Stimulated activated CD8-positive, alpha-beta memory T cell treated with anti-CD3 and anti-CD28 coated beads, Interleukin-2, amount 100 ng/mL, for 1 hour (primary cell): ENCODE data around the gene CDH23.

Experiments
- DNase-seq, 2 donors: peaks; one replicate each; pipeline ENCODE4 v3.0.0-alpha.2; 2020; ENCODE audit warnings: low read depth in 2 of 2

The CDH23 gene

DNA sequence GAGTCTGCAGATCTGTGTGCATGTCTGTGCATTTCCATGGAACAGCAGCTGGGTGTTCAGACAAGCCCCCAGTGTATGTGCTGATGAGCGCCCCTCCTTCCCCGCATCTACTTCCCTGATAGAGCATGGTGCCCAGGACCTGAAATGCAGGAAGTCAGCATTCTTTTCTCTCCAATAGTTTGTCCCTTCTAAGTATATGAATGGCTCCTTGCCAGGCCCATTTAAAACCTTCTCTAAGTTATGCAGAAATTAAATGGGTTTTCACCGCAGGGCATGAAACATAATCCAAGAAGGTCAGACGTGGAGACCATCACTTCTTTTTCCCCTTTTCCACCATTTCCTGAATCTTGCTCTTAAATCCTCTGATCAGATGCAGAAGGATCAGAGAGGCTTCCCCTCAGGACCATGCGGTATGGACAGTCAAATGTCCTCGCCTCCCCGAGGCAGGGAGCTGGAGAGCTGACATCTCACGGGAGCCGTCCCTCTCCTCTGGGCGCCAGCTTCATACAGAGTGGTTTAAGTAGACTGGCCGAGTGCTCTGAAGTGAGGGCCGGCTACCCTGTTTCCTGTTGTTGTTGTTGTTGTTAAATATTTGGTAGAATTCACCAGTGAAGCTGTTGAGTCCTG, 167.6 kb downstream of the CDH23 start:
- no peak for DNase-seq

DNA sequence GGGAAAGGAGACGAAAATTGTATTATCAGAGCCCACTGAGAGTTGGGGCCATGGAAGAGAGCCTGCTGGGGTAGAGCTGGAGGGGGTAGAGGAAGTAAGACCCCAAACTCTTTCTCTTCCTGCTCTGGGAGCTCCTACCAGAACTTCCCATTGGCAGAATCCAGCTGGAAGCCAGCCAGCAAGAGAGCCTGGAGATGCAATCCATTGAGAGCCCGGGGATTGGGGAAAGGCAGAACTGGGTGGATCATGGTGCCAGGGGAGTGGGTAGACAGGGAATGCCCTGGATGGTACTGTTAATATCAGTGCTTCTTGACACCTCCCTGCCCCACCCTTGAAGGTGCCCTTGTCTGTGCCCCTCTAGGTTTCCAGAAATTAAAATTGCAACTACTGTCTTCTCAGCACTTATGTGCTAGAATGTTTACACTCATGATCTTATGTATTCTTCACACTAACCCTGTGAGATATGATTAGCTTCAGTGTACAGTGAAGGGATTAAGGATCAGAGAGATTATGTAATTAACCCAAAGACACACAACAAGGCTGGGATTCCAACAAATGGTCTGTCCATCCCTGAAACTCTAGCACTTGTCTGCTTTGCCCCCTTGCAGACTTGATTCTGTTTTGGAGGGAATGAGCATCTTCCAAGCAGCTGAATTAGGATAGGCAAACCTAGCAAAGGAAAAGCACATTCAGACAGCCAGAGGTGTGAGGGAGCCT, 168.7 kb downstream of the CDH23 start:
- DNase-seq: no peak

DNA sequence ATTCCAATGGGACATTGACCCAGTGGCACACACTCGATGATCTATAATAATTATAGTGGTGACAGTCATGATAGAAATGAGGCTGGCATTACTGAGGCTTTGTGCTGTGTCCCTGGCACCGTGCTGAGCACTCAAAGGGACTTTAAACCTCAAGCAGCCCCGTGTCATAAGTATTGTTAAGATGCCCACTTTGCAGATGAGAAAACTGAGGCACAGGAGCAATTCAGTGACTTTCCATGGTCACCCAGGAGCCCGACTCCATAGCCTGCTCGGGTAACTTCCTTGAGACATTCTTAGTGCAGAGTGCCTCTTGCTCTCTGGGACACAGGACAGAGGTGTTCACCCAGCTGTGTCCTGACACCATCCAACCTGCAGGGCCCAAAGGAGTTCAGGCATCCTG, 170.3 kb downstream of the CDH23 start:
- DNase-seq: no peak

DNA sequence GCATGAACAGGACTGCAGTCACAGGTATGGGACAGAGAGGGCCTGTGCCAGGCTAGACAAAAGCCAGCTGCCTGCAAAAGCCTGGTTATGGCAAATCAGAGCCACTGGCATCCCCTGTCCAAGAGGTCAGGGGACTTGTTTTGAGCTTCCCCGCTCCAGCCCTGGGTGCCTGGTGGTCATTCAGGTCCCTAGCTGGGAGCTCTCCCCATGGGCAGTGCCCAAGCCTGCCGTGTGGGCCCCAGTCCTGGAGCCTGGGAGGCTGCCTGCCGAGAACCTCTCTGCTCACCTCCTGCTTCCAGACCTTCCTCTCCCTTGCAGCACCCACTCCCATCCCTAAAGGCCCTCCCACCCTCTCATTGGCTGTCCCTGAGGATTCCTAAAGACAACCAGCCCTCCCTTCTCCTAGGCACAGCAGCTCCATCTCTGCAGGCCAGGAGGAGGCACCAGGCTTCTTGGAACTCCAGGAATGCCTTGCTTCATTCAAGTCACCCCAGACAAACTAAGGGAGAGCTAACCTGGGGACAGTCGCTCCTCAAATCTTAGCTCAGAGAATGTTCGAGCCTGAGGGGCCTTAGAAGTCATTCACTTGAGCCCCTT, 172.3 kb downstream of the CDH23 start:
- no peak for DNase-seq

DNA sequence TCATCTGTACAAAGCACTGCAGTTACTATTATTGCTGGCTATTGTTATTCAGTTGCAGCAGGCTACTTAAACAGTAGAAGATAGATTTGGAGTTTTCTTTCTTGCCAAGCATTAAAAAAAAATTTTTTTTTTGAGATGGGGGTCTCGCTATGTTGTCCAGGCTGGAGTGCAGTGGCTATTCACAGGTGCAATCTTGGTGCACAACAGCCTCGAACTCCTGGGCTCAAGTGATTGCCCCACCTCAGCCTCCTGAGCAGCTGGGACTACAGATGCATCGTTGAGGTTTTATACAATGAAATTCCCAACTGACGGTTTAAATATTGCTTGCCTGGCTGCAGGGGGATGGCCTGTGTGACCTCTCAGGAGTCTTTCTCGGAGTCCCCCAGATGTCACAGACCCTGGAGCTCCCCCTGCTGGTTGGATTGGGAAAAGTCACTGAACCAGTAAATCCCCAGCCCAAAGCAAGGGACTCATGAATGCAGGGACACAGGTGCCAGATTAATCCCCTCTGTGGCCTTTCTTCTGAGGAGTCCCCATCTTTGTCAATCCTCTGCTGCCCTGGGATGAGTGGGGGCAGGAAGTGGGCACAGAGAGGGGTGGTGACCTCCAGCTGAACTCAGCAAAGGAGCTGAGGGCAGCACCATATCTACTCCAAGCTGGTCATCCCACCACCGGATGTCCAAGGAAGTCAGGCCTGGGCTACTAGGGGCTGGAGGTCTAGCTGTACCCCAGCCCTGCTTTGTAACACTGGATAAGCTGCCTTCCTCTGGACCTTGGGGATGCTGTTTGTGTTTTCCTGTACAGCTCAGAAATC, 173.3 kb downstream of the CDH23 start:
- peak; percentile 53 to 64 for DNase-seq

DNA sequence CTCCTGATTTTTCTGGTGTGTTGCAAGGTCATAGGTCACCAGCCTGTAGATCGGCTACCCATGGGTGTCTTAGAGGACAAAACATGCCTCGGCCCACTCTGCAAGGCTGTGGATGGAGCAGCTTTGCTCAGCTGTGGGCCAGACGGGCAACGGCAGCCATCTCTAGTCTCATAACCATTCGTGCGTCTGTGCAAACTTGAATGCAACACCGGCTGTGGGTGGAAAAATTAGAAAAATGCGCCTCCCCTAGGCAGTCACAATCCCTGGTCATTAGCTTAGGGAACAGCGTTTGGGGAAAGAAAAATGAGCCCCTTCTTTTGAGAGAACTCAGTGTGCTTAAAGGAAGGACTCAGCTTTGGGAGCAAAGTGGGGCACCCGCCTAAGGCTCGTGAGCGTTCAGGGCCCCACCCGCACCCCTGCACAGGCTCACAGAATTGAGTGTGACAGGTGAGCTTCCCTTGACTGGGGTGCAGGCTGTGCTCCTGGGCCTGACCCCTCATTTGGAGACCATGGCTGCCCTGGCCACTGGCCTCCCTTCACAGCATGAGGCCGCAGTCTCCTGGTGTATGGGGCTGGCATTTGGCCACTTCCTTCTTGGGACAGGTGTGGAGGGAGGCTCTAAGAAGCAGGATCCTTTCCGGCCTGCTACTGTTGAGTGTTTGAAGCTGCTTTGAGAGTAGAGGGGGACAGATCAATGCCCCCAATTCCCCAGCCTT, 174.9 kb downstream of the CDH23 start:
- no peak for DNase-seq

DNA sequence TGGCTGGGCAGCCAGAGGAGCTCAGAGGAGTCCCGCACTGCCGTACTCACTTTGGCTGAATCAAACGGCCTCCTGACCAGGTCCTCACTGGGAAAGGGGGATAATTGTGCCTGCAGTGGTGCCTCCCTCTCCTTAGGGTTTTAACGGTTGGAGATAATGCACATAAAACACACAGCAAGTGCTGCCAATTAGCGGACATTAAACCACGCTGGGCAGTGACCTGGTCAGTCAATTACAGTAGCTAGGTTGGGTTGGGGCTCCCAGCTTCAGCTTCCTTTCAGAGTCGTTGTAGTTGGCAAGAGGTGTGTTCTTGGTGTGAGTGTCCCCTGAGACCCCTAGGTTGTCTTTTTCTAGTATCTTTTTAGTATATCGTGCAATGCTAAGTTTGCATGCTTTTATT, 176.2 kb downstream of the CDH23 start:
- no peak for DNase-seq

DNA sequence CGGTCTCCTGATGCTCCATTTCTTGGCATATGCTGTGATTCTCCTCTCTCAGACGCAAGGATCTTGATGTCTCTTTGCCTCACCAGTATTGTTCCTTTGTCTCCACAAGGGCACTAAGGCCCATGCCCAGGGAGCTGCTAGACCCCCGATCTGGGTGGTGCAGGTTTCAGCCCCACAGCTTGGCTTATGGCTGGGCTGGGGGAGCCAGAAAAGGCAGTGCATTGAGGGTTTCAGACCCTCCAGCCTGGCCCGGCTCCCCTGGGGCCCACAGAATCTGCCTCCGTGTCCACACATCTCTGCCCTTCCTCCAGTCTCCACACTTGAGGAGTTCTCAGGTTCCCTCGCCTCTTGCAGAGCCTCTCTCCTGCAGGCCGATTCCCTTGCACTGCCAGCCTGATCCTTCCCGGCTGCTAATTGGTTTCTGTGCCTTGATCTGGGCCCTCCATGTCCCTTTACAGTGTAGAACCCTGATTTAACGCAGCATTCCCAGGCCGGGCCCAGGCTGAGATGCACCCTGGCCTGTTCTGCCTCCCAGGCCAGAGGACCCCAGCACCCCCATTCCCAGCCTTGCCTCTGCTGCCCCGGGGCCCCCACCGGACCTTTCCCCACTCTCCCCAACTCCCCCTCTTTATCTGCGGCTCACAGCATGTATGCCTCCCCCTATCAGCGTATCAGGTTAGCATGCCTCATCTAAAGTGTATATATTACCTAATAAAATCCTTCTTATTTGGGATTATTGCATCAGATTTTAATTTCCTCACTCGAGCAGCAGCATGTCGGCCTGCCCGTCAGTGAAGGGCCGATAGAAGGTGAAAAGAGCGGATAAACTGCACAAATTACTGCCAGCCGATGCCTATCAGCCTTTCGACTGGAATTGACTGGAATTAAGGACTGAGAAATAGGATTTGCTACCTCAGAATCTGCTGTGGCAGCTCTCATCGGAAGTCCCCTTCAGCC, 177.1 kb downstream of the CDH23 start:
- DNase-seq: no peak

DNA sequence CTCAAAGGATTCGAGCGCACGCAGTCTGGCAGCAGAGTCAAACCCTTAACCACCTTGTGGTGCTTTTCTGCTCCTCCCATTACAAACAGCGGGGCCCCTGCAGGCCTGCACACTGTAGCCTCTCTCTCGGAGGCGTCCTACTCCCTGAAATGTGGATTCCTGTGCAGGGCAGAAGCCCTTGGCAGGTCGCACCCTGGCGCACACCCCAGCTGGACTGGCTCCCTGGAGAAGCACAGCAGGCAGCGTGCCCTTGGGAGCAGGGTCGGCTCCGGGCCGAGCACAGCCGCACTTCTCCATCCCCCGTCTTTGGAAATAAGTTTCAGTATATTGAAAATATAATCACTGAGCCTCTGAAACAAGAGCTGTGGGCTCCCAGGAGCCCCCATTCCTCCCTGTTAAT, 178.7 kb downstream of the CDH23 start:
- DNase-seq: no peak

DNA sequence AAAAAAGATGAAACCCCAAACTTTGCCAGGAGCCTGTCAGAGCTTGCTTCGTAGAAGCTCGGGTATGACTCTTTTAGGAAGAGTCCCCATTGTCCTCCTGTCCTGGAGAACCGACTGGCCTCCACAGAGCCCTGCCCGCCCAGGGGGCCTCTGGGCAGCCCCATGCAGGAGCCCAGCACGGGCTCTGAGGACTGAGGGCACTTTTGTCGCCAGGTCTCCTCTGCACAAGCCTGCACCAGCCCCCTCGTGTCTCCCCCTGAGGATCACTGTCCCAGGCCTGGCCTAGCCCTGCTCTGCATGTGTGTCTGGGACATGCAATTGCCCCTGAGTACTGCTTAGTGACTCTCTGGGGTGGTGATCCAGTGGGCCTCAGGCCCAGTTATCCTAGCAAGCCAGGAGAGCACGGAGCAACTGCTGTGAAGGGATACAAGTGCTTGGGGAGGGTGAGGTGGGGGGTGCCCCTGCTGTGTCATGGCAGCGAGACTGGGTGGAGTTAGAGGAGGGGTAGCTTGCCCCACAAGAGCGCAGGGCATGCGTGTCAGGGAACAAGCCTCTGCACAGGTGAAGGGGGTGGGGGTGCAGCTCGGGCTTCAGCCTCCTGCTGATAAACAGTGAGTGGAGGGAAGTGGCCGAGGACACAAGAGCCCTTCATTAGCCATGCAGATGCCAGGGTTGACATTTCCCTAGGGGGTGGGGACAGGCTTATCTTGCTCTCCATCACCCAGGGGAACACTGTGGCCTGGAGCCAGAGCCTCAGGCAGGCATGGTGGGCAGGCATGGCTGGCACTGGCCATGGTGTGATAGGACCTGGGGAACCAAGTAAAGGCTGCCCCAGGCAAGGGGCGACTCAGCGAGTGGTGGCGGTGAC, 179.4 kb downstream of the CDH23 start:
- DNase-seq: no peak

DNA sequence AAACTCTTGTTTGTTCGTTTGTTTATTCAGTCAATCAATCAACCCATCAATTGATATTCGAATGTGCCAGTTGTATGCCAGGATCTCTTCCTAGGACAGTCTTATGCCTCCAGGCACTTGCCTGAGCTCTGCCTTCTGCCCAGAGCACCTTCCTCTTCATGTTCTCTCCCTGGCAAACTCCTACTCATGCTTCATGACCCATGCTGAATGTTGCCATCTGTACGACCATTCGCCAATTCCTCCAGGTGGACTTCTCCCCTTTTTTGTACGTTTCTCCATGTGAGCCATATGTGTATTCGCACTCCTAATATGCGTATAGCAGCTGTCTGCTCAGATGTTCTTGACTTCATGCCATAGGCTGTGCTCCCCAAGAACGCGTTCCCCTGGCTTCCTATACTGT, 180.1 kb downstream of the CDH23 start:
- no peak for DNase-seq

DNA sequence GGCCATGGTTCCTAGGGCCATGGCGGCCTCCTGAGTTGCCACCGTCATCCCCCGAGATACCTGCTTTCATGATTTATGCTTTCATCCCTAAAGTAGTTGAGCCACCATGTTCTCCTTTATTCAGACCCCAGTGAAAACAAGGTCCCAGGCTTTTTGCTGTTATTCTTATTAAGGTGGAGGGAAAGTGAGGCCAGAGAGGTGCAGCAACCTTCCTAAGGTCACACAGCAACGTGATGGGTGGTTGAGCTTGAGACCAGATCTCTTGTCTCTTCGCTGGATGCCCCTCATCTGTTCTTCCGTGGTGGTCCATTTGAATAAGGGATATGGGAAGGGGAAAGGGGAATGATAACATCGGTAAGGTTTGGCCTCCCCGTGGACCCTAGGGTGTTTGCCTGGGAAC, 180.6 kb downstream of the CDH23 start:
- no peak for DNase-seq

DNA sequence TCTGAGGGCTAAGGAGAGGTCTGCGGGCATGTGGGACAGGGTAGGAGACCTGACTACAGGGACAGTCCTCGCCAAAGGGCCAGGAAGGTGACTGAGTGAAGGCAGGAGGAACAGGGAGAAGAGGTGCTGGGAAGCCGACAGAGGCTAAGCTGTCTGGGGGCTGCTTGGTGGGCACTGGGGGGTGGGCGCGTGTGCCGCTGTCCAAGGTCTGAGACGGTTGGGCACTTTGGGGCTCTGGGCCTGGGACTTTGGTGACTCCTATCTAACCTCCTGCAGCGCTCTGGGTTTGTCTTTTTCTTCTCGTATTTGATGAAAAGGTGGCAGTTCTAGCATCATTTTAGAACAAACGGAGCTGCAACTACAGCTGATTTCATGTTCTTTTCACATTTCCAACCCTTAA, 181.3 kb downstream of the CDH23 start:
- DNase-seq: no peak

DNA sequence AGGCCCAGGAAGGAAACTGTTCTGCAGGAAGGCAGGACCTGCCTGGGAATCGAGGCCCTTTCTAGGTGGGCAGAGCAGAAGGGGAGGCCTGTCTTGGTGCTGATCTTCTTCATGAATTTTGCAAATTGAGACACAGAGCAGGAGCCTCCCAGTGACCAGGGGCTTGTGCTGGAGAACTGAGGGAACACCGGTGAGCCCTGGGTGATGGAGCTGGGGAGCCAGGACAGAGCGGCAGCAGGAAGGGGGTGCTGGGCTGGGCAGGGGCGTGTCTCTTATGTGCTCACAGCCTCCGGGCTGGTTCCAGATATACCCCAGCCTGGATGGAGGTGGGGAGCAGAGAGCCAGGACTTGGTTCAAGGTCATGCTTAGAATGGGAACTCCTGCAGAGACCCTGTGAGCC, 182.9 kb downstream of the CDH23 start:
- no peak for DNase-seq

DNA sequence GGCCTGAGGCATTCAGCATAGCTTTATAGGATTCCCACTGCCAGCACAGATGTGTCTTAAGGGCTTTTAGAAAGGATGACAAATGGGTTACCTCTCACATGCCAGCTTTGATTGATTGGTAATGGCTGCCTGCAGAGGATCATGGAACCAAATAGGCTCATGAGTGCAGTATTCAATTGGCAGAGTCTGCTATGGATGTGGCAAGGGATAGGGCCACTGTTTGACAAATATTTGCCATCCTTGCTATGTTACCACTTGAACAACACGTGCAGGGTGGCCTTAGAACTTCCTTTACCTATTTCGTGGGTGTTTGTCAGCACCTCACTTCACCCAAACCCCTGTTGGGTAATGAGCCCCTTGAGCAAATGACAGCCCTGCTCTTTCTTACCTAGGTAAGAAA, 183.7 kb downstream of the CDH23 start:
- DNase-seq: no peak

DNA sequence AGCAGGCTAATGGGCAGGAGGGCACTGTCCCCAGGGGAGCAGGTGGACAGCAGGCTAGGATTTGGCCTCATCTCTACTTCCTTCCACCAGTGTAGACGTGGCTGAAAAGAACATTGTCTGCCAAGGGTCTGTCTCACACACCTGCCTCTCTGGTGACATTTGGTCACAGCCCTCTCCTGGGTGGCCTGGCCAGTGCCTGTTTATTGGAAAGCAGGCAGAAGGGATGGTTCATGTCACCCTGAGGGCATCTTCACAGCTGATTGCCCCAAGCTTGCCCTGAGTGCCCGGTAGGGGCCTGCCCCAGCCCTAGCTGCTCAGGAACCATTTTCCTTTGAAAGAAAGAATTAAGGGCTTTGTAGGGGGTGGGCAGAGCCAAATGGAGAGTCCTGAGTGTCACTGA, 184.2 kb downstream of the CDH23 start:
- no peak for DNase-seq

DNA sequence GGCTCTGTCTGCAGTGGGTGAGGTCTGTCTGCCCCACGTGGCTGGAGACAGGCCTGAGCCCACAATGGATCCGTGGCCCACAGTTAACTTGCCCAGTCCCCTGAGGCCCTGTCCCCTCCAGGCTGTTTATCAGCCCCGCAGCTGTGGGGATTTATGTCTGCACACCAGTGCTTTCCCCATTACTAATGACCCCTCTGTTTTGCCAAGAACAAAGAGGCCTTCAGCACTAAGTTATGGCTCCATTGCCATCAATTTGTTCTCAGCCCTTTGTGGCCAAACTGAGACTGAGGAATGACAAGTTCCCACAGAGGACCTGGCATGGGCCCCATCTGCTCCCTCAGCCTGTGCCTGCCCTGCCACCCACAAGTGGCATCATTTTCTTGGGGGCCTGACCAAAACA, 184.7 kb downstream of the CDH23 start:
- DNase-seq: no peak

DNA sequence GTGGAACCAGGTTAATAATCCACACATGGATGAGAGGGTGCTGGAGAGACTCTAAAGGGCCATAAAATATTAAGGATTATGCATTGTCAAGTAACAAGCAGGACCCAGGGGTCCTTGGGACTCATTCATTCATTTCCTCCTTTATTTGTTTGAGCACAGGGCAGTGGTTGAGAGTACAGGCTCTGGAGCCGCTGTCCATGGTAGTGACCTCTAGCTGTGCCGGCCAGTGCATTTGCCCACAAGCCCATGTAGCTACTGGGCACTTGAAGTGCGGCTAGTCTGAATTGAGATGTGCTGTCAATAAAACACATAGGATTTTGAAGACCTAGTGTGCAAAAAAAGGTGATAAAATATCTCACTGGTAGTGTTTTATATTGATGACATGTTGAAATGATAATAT, 185.3 kb downstream of the CDH23 start:
- DNase-seq: no peak

DNA sequence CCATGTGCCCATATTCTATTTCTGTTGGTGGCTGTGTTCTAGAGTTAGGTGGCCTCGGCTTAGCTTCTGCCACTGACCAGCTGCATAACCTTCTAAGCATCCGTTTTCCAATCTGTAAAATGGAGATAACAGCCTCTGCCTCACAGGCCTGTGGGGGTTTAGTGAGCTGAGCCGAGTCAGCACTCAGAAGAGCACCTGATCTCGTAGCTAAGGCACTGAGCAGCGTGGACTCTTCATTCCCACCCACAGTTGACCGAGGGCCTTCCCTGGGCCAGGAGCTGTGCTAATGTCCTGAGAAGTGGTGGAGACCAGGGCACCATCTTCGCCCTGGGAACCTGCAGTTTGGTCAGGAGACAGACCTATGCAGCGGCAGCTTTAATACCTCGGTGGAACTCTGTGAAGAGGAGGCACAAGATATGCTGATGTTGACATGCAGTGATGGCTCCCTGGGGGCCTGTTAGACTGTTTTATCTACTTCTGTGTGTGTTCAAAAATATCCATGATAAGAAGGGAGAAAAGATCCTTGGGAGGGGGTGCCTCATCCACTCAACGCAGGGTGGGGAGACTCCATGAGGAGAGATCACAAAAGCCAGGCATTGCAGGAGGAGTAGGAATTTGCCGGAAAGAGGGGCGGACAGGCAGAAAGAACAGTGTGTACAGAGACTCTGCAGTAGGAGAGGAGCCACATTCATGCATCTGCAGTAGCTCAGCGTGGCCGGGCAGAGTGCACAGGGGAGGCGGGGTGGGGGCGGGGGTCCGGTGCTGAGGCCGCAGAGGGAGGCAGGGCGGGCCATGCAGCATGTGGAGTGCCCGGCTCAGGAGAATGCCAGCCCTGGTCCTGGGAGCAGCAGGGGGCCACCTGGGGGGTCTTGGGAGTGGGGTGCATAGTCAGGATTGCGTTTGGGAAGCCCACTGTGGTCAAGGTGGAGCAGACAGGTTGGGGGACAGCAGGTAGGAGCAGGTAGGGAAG, 186.1 kb downstream of the CDH23 start:
- DNase-seq: no peak
